ENCODE data around the gene CTAG1A.
A peak's percentile ranks its signal among the peaks of the same experiment; 100 is the strongest.
"Not testable (repeated sequence)": the region's sequence is repeated elsewhere in the genome, so short reads cannot be mapped to it uniquely, and the experiment has no call there.

CTAG1A gene

GRCh38 chrX:154584585-154585183, at the start of gene CTAG1A:
CTAG1A (plus strand) TSS chrX:154585133; CDS start chrX:154585207, 74 bp downstream.
- not testable (repeated sequence) for DNase-seq

- no peak for DNase-seq
These were observed 49.0 kb upstream of the CTAG1A start for GRCh38 chrX:154535892-154536291.

- DNase-seq = no peak
These were observed 45.9 kb upstream of the CTAG1A start for GRCh38 chrX:154539077-154539476.

- DNase-seq = not testable (repeated sequence)
These were observed 44.6 kb upstream of the CTAG1A start for GRCh38 chrX:154540365-154540764.

GRCh38 chrX:154540897-154541535, 43.9 kb upstream of the CTAG1A start:
- no peak for DNase-seq

- DNase-seq = no peak
These were observed 43.4 kb upstream of the CTAG1A start for GRCh38 chrX:154541589-154541895.

GRCh38 chrX:154541896-154542722, 42.8 kb upstream of the CTAG1A start:
- no peak for DNase-seq

- no peak for DNase-seq
These were observed 42.1 kb upstream of the CTAG1A start for GRCh38 chrX:154542723-154543424.

GRCh38 chrX:154545673-154546274, 39.2 kb upstream of the CTAG1A start:
- DNase-seq = no peak

- DNase-seq = peak; percentile 79
These were observed 38.3 kb upstream of the CTAG1A start, which contains the start of gene G6PD for GRCh38 chrX:154546354-154547244. G6PD (minus strand) TSS chrX:154546846; CDS start chrX:154546155, 691 bp downstream.

GRCh38 chrX:154547245-154548027, 37.5 kb upstream of the CTAG1A start, which contains the start of gene IKBKG:
IKBKG (plus strand) TSS chrX:154547620; CDS start chrX:154552003, 4,383 bp downstream.
- peak; percentile 63 for DNase-seq

GRCh38 chrX:154548028-154548316, 37.0 kb upstream of the CTAG1A start:
- DNase-seq = no peak

GRCh38 chrX:154549766-154550165, 35.2 kb upstream of the CTAG1A start:
- DNase-seq = no peak

GRCh38 chrX:154552112-154552806, 32.7 kb upstream of the CTAG1A start:
- DNase-seq = not testable (repeated sequence)

GRCh38 chrX:154558060-154558690, 26.8 kb upstream of the CTAG1A start:
- DNase-seq = not testable (repeated sequence)

GRCh38 chrX:154558896-154559295, 26.0 kb upstream of the CTAG1A start:
- not testable (repeated sequence) for DNase-seq

- not testable (repeated sequence) for DNase-seq
These were observed 24.6 kb upstream of the CTAG1A start for GRCh38 chrX:154560326-154560725.

- not testable (repeated sequence) for DNase-seq
These were observed 22.6 kb upstream of the CTAG1A start for GRCh38 chrX:154562295-154562694.

GRCh38 chrX:154570361-154570760, 14.6 kb upstream of the CTAG1A start:
- DNase-seq = not testable (repeated sequence)

- not testable (repeated sequence) for DNase-seq
These were observed 11.9 kb upstream of the CTAG1A start for GRCh38 chrX:154573061-154573460.

Data from 8988T (cell line).